ENCODE results near the gene CSKMT.

CSKMT gene

DNA sequence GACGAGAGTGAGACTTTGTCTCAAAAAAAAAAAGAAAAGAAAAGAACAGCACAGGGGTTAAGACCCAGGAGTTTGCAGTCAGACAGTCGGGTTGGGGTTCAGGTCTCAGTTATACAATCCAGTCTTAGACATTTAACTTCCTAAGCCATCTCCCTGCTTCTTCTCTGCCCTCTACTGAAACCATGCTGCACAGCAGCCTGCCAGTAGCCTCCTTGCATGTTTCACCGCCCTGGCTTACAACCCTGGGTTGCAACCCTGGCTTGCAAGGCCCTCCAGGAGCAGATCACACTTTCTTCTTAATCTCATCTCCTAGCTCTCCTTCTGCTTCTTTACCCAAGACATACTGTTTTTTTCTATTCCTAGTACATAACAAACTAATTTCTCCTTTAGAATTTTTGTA lies 37.4 kb upstream of the CSKMT start:
- DNase-seq (ENCODE audit: low read depth), result no peak
- no peak overlapping the region for H3K4me3 ChIP-seq (ENCODE audit: low read depth, low read length)
- TF ChIP-seq, protein P1, sequence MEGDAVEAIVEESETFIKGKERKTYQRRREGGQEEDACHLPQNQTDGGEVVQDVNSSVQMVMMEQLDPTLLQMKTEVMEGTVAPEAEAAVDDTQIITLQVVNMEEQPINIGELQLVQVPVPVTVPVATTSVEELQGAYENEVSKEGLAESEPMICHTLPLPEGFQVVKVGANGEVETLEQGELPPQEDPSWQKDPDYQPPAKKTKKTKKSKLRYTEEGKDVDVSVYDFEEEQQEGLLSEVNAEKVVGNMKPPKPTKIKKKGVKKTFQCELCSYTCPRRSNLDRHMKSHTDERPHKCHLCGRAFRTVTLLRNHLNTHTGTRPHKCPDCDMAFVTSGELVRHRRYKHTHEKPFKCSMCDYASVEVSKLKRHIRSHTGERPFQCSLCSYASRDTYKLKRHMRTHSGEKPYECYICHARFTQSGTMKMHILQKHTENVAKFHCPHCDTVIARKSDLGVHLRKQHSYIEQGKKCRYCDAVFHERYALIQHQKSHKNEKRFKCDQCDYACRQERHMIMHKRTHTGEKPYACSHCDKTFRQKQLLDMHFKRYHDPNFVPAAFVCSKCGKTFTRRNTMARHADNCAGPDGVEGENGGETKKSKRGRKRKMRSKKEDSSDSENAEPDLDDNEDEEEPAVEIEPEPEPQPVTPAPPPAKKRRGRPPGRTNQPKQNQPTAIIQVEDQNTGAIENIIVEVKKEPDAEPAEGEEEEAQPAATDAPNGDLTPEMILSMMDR (IDR thresholded peaks at IDR 0.05; ENCODE audit: control insufficient read depth, extremely low read depth, insufficient read depth), result no peak

DNA sequence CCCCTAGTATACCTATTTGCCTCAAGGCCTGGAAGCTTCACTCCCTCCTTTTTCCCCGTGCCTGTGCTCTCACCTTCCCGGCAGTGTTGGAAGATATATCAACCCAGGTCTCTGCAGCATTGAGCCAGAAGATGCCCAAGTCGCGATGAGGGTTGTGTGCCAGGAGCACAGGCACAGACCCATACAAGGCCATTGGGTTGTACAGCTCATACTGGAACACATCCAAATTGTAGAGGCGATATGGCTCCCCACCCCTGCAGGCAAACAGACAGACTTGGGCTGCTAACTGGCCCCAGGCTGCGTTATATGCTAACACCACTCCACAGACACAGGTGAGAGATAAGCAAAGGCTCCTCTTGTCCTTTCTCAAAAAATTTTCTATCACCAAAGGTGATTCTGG lies 32.6 kb upstream of the CSKMT start:
- no peak for DNase-seq (ENCODE audit: low read depth)
- no peak overlapping the region for H3K4me3 ChIP-seq (ENCODE audit: low read depth, low read length)
- TF ChIP-seq, protein P1 (IDR thresholded peaks at IDR 0.05; ENCODE audit: control insufficient read depth, extremely low read depth, insufficient read depth), result no peak

DNA sequence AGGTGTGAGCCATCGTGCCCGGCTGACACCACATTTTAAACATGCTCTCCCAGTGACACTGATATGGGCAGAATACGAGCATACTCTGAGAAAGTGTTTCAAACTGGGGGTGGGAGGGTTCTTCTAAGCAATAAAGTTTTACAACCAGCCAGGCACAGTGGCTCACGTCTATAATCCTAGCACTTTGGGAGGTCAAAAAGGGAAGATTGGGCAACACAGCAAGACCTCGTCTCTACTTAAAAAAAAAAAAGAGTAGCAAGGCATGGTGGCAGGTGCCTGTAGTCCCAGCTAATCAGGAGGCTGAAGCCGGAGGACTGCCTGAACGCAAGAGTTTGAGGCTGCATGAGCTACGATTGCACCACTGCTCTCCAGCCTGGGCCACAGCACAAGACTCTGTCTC lies 20.9 kb upstream of the CSKMT start:
- TF ChIP-seq, protein P1 (IDR thresholded peaks at IDR 0.05; ENCODE audit: control insufficient read depth, extremely low read depth, insufficient read depth), result no peak
- no peak overlapping the region for H3K4me3 ChIP-seq (ENCODE audit: low read depth, low read length)
- no peak for DNase-seq (ENCODE audit: low read depth)

DNA sequence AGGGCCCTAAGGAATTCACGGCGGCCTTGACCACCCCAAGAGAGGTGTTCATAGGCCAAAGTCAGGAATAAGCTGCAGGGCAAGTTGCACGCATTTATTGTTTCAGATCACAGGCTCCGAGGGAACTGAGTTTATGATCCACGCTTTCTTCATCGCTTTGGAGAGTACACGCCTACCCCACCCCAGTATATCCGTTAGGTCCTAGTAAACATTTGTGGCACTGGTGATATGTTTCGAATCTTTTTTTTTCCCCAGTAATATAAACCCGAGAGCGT lies 19.5 kb upstream of the CSKMT start:
- TF ChIP-seq, protein P1 (IDR thresholded peaks at IDR 0.05; ENCODE audit: control insufficient read depth, extremely low read depth, insufficient read depth), result no peak
- peak overlapping the region; percentile 99 for H3K4me3 ChIP-seq (ENCODE audit: low read depth, low read length)
- DNase-seq (ENCODE audit: low read depth), result no peak

DNA sequence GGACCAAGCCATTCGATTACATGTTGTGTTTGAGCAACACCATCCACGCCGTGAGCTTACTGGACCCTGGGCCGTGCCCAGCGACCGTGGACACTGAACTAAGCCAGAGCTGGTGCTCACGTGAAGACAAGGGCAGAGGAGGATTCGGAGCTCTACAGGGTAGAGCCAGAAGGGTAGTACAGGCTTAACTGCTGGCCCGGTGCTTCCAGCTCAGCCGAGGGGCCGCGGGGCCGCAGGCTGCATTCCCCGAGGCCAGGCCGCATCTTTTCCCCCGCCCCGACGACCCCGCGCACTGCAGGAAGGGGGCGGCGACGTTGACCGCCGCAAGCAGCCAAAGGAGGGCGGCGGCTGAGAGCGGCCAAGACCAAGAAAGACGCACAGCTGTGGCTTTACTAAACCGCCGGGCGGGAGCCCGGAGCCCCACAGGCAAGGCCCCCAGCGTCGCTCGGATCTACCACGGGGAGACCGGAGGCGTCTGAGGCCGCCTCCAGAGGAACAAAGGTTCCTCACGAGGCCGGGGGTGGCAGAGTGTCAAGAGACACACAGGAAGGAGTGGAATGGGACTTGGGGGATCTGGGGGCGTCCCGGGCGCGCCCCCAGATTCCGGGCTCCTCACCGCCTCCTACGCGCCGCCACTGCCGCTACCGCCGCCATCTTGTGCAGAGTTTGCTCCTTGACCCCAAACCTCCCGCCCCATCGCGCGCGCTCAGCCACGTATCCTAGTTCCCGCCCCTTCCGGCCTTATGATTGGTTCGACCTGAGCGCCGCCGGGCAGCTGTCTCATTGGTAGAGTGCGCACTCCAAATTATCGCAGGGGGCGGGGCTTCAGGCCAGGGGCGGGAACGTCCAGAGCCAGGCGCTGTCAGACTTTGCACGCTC lies 18.9 kb upstream of the CSKMT start, which contains the start of gene GANAB:
TSS of gene GANAB (minus strand) at position 668 of the 879 bp plus-strand sequence. CDS start at position 654, 14 bp downstream.
- peak; percentile 90 for DNase-seq (ENCODE audit: low read depth)
- TF ChIP-seq, protein P1 (IDR thresholded peaks at IDR 0.05; ENCODE audit: control insufficient read depth, extremely low read depth, insufficient read depth), result no peak

DNA sequence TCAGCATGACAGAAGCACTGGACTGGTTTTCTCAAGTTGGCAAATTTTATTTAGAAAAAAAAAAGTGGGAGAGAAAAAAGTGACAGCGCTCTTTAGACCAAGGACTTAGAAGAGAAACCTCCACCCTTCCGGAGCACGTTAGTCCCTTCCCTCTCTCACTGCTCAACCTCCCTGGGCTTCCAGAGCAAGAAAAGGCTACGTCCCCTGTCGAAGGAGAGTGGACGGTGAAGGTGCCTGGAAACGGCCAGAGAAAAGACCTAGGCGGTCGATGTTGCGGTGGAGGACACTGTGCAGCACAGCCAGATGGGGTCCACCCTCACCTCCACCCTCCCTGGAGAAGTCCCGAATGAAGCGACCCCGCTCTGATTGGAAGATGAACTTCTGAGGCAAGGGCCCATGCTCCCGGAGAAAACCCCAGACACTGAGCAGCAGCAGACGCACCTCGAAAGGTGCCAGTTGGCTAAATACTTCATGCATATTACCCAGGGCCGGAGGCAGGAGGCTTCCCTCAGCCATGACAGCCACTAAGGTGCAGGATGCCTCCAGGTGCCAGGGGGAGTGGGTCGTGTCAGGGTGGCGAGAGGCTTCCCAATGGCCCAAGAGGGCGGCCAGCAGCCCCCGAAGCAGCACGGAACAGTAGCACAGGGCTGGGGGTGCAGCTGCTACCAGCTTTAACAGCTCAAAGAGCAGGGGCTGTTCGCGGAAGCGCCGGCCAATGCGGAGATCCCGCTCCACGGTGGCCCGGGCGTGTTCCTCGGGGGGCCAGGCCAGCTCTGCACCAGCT lies 18.1 kb upstream of the CSKMT start:
- TF ChIP-seq, protein P1 (IDR thresholded peaks at IDR 0.05; ENCODE audit: control insufficient read depth, extremely low read depth, insufficient read depth), result no peak
- H3K4me3 ChIP-seq (ENCODE audit: low read depth, low read length), result peak overlapping the region; percentile 6; the same call in 1 of the 2 replicates
- DNase-seq (ENCODE audit: low read depth), result no peak

More for the DNA sequence above, 18.9 kb upstream of the CSKMT start, which contains the start of gene GANAB:
- H3K4me3 ChIP-seq (ENCODE audit: low read depth, low read length), result peak within 1 kb of the TSS; percentile 99

Data from LNCaP clone FGC (cell line).